CMK (cell line): ENCODE data around the gene FCRLA.
"Not testable (repeated sequence)": the region's sequence is repeated elsewhere in the genome, so short reads cannot be mapped to it uniquely, and the experiment has no call there.

ENCODE experiments used
- DNase-seq: peaks from one replicate; pipeline ENCODE4 v3.0.0-alpha.2; 2010; ENCODE audit warnings: low read depth

FCRLA gene

GRCh38 chr1:161706482-161707347 lies at the start of gene FCRLA:
FCRLA (plus strand) TSS chr1:161707229; CDS start chr1:161707265, 36 bp downstream.
- DNase-seq, result no peak

- DNase-seq, result not testable (repeated sequence)
These were observed 48.5 kb upstream of the FCRLA start for GRCh38 chr1:161658524-161658923.

- DNase-seq, result not testable (repeated sequence)
These were observed 45.2 kb upstream of the FCRLA start for GRCh38 chr1:161661660-161662311.

DNA sequence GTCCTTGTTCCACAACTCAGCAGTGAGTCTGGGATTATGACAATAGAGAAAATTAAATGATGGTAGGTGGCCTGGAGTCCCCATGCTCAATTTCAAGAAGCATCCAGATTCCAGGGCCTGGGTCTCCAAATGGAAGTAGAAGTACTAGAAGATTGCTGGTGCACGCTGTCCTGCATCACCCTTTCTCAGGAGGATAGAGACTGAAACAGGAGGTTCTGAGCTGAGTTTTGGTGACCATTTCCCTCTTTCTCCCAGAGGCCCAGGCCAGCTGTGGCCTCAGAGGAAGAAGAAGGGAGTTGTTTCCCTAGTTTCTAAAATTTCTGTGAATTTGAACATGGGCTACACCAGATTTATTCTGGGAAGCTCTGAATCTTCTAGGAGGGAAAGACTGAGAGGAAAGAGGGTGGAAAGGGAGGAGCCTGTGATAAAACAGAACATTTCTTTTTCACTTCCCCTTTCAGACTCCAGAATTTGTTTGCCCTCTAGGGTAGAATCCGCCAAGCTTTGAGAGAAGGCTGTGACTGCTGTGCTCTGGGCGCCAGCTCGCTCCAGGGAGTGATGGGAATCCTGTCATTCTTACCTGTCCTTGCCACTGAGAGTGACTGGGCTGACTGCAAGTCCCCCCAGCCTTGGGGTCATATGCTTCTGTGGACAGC lies 44.2 kb upstream of the FCRLA start, which contains the start of gene FCGR2B:
TSS of gene FCGR2B (plus strand) at position 460 of the 656 bp plus-strand sequence. CDS start at position 559, 99 bp downstream.
- DNase-seq, result not testable (repeated sequence)

DNA sequence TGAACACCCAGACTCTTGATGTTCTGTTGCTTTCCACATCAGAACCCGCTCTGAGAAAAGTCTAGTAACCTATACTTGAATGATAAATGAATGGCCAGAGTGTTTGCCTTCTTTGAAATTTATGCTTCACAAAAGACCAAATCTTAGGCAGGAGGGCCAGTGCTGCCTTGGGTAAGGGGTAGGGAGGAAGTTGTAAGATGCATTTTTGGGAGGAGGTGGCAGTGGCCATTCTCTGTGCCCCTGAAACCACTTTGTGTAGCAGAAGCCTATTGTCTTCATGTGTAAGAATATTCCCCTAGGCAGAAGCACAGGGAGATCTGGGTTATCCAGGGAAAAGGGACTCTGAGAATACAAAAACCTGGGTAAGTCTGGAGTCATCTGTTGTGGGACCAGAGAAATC lies 43.5 kb upstream of the FCRLA start:
- not testable (repeated sequence) for DNase-seq

GRCh38 chr1:161664689-161665088 lies 42.3 kb upstream of the FCRLA start:
- DNase-seq, result not testable (repeated sequence)

GRCh38 chr1:161671045-161672020 lies 35.7 kb upstream of the FCRLA start:
- not testable (repeated sequence) for DNase-seq

- DNase-seq, result not testable (repeated sequence)
These were observed 33.6 kb upstream of the FCRLA start for GRCh38 chr1:161673437-161673836.

- not testable (repeated sequence) for DNase-seq
These were observed 32.6 kb upstream of the FCRLA start for GRCh38 chr1:161674447-161674846.

DNA sequence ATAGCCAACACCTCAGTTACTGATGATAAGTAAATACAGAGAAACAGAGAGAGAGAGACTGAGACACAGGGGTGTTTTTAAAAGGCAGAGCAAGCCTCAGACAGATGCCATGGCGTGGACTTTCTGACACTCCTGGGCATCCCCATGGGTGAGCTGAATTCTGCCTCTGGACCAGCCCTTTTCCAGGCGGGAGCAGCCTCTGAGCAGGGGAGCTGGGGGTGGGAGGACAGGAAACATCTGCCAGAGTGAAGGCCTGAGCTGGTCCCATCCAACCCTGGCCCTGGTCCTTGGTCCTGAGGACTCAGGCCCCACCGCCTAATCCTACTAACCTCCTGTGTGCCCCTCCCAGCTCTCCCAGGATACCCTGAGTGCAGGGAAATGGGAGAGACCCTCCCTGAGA lies 32.1 kb upstream of the FCRLA start:
- DNase-seq, result not testable (repeated sequence)

GRCh38 chr1:161676441-161676840 lies 30.6 kb upstream of the FCRLA start:
- DNase-seq, result no peak

GRCh38 chr1:161676958-161677689 lies 29.9 kb upstream of the FCRLA start:
- DNase-seq, result no peak

DNA sequence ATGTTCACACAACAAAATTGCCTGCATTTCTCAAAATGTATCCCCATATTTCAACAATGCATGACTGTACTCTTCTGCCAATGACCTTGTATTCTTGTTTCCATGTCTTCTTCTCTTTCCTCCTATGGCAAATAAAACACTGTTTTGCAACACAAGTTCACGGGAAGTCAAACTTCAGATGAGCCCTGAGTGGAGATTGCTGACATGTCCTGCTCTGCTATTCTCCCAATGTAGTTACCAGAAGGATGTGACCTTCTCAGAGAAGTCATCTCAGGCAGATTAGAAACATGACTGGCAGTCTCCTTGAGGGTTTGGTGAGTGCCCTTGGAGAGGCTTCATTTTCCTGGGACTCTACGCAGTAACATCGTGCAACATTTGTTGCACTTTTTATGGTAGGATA lies 28.5 kb upstream of the FCRLA start:
- no peak for DNase-seq

GRCh38 chr1:161681879-161682278 lies 25.1 kb upstream of the FCRLA start:
- no peak for DNase-seq

DNA sequence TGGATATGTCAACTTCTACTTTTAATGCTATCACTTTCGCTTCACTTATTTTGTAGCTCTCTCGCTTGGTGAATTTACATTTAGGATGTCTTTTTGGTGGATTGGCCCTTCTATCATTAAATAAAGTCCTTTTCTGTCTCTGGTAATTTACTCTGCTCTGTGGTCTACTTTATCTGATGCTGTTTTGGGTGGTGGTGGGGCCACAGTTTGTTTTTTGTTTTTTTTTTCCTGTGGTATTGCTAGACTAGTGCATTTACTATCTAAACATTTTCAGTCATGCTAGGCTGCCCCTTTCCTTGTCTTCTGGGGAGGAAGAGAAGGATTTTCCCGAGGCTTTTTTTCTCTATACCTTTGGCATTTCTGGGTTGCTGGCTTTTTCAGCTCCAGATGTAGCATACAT lies 18.1 kb upstream of the FCRLA start:
- no peak for DNase-seq

DNA sequence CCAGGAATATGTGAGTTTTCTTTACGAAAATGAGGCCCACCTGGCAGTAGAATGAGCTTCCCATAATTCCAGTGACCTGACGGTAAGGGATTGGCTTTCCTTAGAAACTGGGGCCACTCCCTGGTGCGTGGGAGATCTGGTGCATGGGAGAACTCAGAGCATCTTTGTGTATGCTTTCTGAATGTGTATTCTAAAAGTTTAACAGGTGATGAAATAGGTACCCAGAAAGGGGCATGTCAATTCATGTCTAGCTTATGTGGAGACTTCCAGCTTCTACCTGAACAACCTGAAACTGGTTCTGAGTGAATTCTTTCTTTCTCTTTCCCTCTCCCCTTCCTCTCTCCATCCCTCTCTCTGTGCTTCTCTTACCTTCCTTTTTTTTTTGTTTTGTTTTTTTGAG lies 15.2 kb upstream of the FCRLA start:
- no peak for DNase-seq

DNA sequence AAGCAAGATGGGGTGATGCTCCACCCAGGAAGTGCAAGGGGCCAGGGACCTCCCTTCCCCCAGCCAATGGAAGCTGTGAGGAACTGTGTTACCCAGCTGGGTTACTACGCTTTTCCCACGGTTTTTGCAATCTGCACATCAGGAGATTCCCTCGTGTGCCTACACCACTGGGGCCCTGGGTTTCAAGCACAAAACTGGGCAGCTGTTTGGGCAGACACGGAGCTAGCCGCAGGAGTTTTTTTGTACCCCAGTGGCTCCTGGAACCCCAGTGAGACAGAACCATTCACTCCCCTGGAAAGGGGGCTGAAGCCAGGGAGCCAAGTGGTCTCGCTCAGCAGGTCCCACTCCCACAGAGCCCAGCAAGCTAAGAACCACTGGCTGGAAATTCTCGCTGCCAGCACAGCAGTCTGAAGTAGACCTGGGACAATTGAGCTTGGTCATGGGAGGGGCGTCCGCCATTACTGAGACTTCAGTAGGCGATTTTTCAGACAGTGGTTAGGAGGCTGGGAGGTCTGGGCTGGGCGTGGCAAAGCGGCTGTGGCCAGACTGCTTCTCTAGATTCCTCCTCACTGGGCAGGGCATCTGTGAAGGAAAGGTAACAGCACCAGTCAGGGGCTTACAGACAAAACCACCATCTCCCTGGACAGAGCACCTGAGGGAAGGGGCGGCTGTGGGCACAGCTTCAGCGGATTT lies 13.9 kb upstream of the FCRLA start:
- not testable (repeated sequence) for DNase-seq

- DNase-seq, result not testable (repeated sequence)
These were observed 8.7 kb upstream of the FCRLA start for GRCh38 chr1:161698302-161698701.

GRCh38 chr1:161702250-161702649 lies 4.8 kb upstream of the FCRLA start:
- no peak for DNase-seq

DNA sequence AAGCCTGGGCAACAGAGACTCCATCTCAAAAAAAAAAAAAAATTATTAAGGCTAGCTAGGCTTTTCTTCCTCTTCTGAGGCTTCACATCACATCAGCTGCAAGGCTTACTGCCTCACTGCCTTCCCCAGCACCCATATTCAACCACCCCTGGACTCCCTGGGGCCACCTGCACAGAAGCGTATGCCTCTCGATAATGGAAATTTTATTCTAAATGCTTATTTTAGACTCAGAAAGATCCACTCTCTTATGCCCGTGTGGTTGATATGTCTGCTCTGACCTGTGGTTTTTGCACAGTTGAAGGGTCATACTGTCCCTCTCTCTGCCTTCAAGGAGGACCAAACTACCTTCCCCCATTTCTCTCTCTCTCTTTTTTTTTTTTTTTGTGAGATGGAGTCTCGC lies 1.5 kb upstream of the FCRLA start:
- no peak for DNase-seq
